Activated CD4-positive, alpha-beta T cell treated with anti-CD3 and anti-CD28 coated beads for 36 hours (primary cell): Measurements from ENCODE around the gene LRRN3. TPM values are rescaled to one million over a fixed set of nuclear protein-coding genes. Genes with fewer than 3 reads are reported as not detected.

Source experiments
- ATAC-seq: fragments of 200-7000 bp; cut with Tn5 transposase; one replicate; pipeline ENCODE4 v1.10.0; 2021; ENCODE audit warnings: mild to moderate bottlenecking, moderate library complexity
- CTCF ChIA-PET: fragments of 350-600 bp; sonication (Branson Sonifier 250); formaldehyde crosslinking; loops from one replicate; lab custom pipeline; 2021; ENCODE audit warnings: antibody characterized with exemption; lab: Charles Lee
- POLR2A ChIA-PET: fragments of 350-600 bp; sonication (Branson Sonifier 250); formaldehyde crosslinking; loops from one replicate; lab custom pipeline; 2021; ENCODE audit warnings: antibody characterized with exemption, inconsistent platforms; lab: Charles Lee
- DNase-seq: peaks from one replicate; pipeline ENCODE4 v3.0.0-alpha.2; 2020
- H3K27ac Mint-ChIP-seq: one replicate; pipeline ENCODE4 v1.8.0; 2021; ENCODE audit warnings: mixed read lengths
- H3K27me3 Mint-ChIP-seq: one replicate; pipeline ENCODE4 v1.8.0; 2021; ENCODE audit warnings: mixed read lengths
- H3K36me3 Mint-ChIP-seq: one replicate; pipeline ENCODE4 v1.8.0; 2021; ENCODE audit warnings: low read depth, mixed read lengths
- H3K4me1 Mint-ChIP-seq: one replicate; pipeline ENCODE4 v1.8.0; 2021; ENCODE audit warnings: mixed read lengths
- H3K4me3 Mint-ChIP-seq: one replicate; pipeline ENCODE4 v1.8.0; 2021; ENCODE audit warnings: mild to moderate bottlenecking, moderate library complexity, mixed read lengths
- H3K9me3 Mint-ChIP-seq: one replicate; pipeline ENCODE4 v1.8.0; 2021; ENCODE audit warnings: low read depth, mixed read lengths
- intact Hi-C, 2 experiments: fragments of 100-400 bp; cut with DNase I in 1 of 2; cut with micrococcal nuclease in 1 of 2; formaldehyde crosslinking; loops; one replicate each; pipeline versions ENCODE4 v1.14.2 to v1.15.1; 2022 to 2024; cut with DNase I, micrococcal nuclease
- total RNA-seq, 2 experiments: library from RNA; stranded (reverse); gene quantifications; one replicate each; pipeline ENCODE4 v1.2.3, GENCODE V29; 2021

The LRRN3 gene
- total RNA-seq, 2 experiments from 2014 or later = 6.7 to 8.0 TPM

DNA sequence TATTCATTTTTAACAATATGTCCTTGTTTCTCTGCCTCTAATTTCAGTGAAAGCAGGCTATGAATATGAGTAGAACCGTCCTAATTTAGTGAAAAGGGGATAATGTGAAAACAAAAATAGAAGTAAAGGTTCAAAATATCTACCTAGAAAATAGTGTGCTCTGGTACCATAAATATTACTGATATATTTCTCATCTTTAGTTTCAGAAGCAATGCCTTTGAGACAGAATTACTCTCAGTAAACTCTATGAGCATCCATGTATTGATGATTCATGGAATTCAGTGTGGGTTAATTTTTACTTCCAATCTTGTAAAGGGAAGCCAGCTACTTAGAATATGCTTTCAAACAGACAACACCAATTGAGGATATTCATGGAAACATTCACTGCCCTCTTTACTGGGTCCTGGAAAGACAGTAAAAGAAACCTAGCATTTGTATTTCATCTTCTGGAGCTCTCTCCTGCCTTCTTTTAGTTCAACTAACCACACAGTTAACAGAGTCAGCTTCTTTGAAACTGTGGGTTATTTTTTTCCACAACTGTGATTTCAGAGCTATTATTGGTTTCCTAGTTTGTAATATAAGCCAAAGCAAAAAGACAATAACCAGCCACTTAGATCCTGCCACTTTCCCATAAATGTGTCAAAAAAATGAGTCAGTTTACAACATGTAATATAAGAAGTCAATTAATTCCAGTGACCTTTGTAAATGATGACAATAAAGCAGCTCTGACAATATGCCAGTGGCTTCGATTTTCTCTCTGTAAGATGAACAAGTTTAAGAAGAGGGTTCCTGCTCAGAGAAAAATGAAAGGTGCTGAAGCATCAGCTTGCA is 1.7 kb downstream of the LRRN3 start:
- Mint-ChIP-seq H3K9me3 (no peaks in the 10 kb centered on the region), H3K27ac (peak overlapping the region; percentile 80), H3K27me3 (no peaks in the 10 kb centered on the region), H3K4me3 (peak overlapping the region; percentile 82), H3K4me1 (peaks cover 84% of the 10 kb centered on the region), H3K36me3 (peaks cover 3% of the 10 kb centered on the region)
- DNase-seq = no peak
- ChIA-PET POLR2A (interaction anchor here (1.0 to 1.9 kb wide), 2 partner anchors 63 to 470 kb away, joined by 3 to 9 read pairs; partner anchors contain the start of gene IMMP2L), CTCF (interaction anchor here (0.6 to 2.5 kb wide), 8 partner anchors 10 to 518 kb away, joined by 3 to 10 read pairs (median 4); no protein-coding TSS in a partner anchor)
- ATAC-seq = peak; percentile 37
- intact Hi-C loops = loop anchor here (2.0 to 5.0 kb wide), 5 partner anchors 46 to 1360 kb away; partner anchors contain the start of genes IMMP2L (in 2 of the 2) and IFRD1 (in 1 of the 2)

DNA sequence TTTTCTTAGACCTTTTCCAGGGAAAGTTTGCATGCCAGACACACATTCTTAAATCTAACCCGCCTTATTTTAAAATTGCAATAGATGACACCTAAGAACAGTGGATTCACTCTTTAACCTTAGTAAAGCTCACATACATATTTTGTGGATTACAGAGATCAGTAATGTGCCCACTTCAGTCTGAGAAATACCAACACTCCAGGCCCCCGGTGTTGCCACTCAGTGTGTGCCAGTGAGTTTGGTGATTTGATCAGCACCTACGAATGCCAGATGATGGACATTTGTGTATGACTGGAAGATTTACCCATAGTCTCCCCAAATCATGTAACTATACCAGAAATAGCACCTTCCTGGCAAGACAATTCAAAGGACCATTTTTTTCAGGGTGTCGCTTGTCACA is 2.6 kb downstream of the LRRN3 start:
- ATAC-seq = no peak
- Mint-ChIP-seq H3K9me3 (no peaks in the 10 kb centered on the region), H3K36me3 (peaks cover 3% of the 10 kb centered on the region), H3K27ac (peak overlapping the region; percentile 80), H3K4me3 (peak overlapping the region; percentile 82), H3K4me1 (peaks cover 80% of the 10 kb centered on the region), H3K27me3 (no peaks in the 10 kb centered on the region)
- ChIA-PET CTCF (interaction anchor here (1.2 to 2.5 kb wide), 4 partner anchors 10 to 82 kb away, joined by 4 to 10 read pairs (median 6); no protein-coding TSS in a partner anchor), POLR2A (interaction anchor here (1.9 kb wide), 1 partner anchor 64 kb away, joined by 9 read pairs; no protein-coding TSS in a partner anchor)
- DNase-seq = no peak
- intact Hi-C loops = loop anchor here (2.0 to 5.0 kb wide), 5 partner anchors 45 to 1359 kb away; partner anchors contain the start of genes IMMP2L (in 2 of the 2) and IFRD1 (in 1 of the 2)

DNA sequence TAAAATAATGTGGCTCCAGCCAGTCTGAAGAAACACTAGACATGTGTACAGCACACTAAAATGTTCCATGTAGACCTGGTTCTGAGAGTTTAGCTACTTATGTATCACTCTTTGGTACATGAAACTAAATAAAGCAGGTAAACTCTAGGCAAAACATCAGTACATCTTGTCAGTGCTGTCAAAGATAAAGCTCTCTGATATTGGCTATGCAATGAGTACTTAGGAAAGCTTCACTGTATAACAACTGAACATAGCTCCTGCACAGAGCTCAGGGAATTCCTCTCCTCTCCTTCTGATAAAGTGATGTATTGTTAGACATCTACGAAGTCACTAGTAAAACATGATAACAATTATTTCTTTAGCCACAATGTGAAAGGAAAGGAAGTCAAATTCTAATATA is 3.5 kb downstream of the LRRN3 start:
- CTCF ChIA-PET = interaction anchor here (0.6 to 1.9 kb wide), 9 partner anchors 9 to 521 kb away, joined by 3 to 7 read pairs (median 4); no protein-coding TSS in a partner anchor
- peak overlapping the region; percentile 80 for H3K27ac Mint-ChIP-seq
- intact Hi-C loops = loop anchor here (5.0 kb wide), 4 partner anchors 393 to 1358 kb away; partner anchors contain the start of genes IMMP2L (in 2 of the 2) and IFRD1 (in 1 of the 2)
- POLR2A ChIA-PET = interaction anchor here (0.6 to 1.0 kb wide), 3 partner anchors 11 to 703 kb away, joined by 3 read pairs; no protein-coding TSS in a partner anchor
- peaks cover 3% of the 10 kb centered on the region for H3K36me3 Mint-ChIP-seq
- peaks cover 74% of the 10 kb centered on the region for H3K4me1 Mint-ChIP-seq
- H3K27me3 Mint-ChIP-seq = no peaks in the 10 kb centered on the region
- H3K4me3 Mint-ChIP-seq = peak overlapping the region; percentile 82
- H3K9me3 Mint-ChIP-seq = no peaks in the 10 kb centered on the region
- ATAC-seq (peak; percentile 26), DNase-seq (no peak)

DNA sequence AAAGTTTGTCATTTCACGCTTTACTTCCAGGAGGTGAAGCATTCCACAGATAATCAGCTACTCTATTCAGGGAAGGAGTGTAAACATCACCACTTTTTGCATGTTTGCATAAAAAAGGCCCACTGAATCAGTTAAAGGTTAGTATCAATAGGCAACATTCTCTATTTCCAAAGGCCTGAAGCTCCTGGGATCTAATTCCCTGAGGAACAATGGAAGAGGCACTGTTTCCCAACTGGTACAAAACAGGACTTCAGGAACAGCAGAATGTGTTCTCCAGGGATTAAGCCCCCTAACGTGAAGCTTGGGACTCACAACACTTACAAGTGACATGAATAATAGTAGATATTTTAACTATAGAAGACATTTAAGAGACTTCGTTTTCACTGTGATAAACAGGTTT is 6.1 kb downstream of the LRRN3 start:
- DNase-seq (no peak), ATAC-seq (no peak)
- CTCF ChIA-PET = interaction anchor here (3.4 kb wide), 1 partner anchor 14 kb away, joined by 20 read pairs; no protein-coding TSS in a partner anchor
- no peak overlapping the region for H3K4me3 Mint-ChIP-seq
- no peaks in the 10 kb centered on the region for H3K27me3 Mint-ChIP-seq
- no peak overlapping the region for H3K27ac Mint-ChIP-seq
- POLR2A ChIA-PET = no interaction called here
- H3K4me1 Mint-ChIP-seq = peaks cover 63% of the 10 kb centered on the region
- H3K9me3 Mint-ChIP-seq = no peaks in the 10 kb centered on the region
- peaks cover 9% of the 10 kb centered on the region for H3K36me3 Mint-ChIP-seq
- intact Hi-C loops = loop anchor here in 1 of 2 experiments (5.0 kb wide), 1 partner anchor 1010 kb away; no protein-coding TSS in a partner anchor

DNA sequence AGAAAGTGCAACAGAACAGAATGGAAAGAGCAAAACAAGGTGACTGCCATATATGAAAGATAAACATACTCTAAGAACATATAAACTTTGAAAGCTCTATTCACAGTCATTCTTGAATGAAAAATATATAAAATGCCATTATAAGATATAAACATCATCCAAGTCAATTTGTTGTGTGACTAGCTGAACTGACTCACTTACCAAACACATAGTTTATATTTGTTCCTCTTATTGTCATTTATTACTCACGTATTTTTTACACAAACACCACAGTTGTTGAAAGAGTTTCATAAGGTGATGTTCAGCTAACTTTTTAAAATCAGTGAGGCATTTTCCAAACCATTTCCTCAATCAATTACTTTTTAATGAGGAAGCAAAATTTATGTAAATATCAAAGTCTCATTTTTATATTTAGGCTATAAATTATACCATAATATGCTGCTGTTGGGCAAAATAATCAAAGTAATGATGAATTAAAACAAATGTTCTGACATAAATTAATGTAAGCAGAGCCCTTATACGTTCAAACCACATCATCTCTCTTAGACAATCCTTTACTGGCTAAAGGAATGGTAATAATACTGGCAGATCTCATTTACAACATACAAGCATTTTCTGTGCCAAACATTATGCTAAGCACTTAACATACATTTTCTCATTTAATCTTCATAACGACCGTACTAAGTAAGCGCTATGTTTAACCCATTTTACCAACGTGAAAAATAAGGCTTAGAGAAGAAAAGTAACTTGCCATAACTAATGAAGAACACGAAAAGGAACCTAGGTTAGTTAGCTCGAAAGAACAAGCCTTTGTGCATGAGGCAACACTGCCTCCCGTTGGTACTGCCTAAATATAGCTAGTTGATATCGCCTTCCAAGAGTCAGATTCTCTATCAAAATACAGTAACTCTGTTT is 7.3 kb downstream of the LRRN3 start:
- DNase-seq (peak; percentile 79), ATAC-seq (peak; percentile 69)
- ChIA-PET POLR2A (interaction anchor here (0.6 to 1.3 kb wide), 2 partner anchors 23 to 39 kb away, joined by 3 to 4 read pairs; no protein-coding TSS in a partner anchor), CTCF (interaction anchor here (0.6 to 3.4 kb wide), 36 partner anchors 8 to 1254 kb away, joined by 3 to 20 read pairs (median 4); partner anchors contain the start of genes IMMP2L and LRRN3)
- Mint-ChIP-seq H3K4me3 (peak overlapping the region; percentile 59), H3K27ac (peak overlapping the region; percentile 76), H3K4me1 (peaks cover 59% of the 10 kb centered on the region), H3K9me3 (no peaks in the 10 kb centered on the region), H3K27me3 (no peaks in the 10 kb centered on the region), H3K36me3 (peaks cover 12% of the 10 kb centered on the region)
- intact Hi-C loops = loop anchor here (1.0 to 5.0 kb wide), 5 partner anchors 503 to 1253 kb away; no protein-coding TSS in a partner anchor

DNA sequence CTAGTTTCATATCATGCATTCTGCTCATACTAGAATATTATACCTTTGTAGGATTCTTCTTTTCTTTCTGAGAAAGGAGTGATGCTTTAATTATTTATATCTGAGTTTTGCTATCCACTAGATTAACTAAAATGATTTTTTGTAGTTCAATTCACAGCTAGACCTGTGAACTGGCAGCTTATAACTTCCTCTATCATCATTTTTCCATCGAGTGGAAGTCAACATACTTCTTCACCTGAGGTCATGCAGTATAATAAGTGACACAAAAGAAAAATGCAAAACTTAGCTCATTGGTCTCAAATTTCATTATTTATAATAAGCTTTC is 8.0 kb downstream of the LRRN3 start:
- POLR2A ChIA-PET = interaction anchor here (0.6 to 1.3 kb wide), 2 partner anchors 22 to 39 kb away, joined by 3 to 4 read pairs; no protein-coding TSS in a partner anchor
- Mint-ChIP-seq H3K36me3 (peaks cover 14% of the 10 kb centered on the region), H3K9me3 (no peaks in the 10 kb centered on the region), H3K4me3 (peak overlapping the region; percentile 12), H3K27ac (no peak overlapping the region), H3K4me1 (peaks cover 59% of the 10 kb centered on the region), H3K27me3 (no peaks in the 10 kb centered on the region)
- ATAC-seq (no peak), DNase-seq (no peak)
- intact Hi-C loops = loop anchor here (1.0 to 5.0 kb wide), 5 partner anchors 504 to 1254 kb away; no protein-coding TSS in a partner anchor
- CTCF ChIA-PET = interaction anchor here (0.6 to 3.4 kb wide), 37 partner anchors 8 to 1254 kb away, joined by 3 to 20 read pairs (median 4); partner anchors contain the start of genes IMMP2L and LRRN3

DNA sequence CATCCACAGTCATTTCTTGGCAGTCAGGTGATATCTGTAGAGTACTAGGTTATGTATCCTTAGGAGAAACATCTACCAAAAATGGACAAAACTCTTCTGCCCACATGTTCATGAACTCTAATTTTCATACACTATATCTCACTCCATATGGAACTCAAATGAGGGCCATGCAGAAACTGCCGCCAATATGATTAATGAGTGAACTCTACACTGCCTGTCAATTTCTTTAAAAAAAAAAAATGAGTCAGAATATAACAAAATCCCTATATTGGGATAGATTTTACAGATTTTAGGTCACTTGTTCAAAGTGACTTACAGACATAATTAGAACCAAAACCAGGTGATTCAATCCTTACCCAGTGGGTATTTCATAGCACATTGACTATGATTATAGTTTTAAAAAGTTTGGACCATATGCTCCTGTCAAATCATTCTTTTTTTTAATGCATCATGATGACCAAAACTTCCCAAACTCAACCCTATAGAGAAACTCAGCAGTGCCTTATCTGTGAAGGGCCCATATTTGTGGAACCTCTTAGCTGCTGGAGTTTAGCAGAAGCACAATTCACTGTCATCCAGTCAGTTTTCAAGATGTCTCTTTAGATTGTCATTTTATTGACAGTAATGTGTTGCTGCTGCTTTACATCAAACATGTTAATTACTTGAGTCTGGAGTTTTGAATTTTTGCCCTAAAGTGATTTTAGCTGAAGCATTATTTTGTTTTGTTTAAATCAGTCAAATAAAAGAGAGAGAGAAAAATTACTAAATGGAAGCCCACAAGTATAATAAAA is 11.1 kb downstream of the LRRN3 start:
- peak; percentile 23 for ATAC-seq
- peaks cover 23% of the 10 kb centered on the region for H3K36me3 Mint-ChIP-seq
- no peak for DNase-seq
- ChIA-PET POLR2A (no interaction called here), CTCF (interaction anchor here (0.8 to 1.1 kb wide), 3 partner anchors 10 to 162 kb away, joined by 3 read pairs; no protein-coding TSS in a partner anchor)
- intact Hi-C loops = loop anchor here in 1 of 2 experiments (5.0 kb wide), 1 partner anchor 35 kb away; no protein-coding TSS in a partner anchor
- H3K4me1 Mint-ChIP-seq = peaks cover 57% of the 10 kb centered on the region
- H3K4me3 Mint-ChIP-seq = no peak overlapping the region
- peak overlapping the region; percentile 42 for H3K27ac Mint-ChIP-seq
- H3K9me3 Mint-ChIP-seq = no peaks in the 10 kb centered on the region
- H3K27me3 Mint-ChIP-seq = no peaks in the 10 kb centered on the region

DNA sequence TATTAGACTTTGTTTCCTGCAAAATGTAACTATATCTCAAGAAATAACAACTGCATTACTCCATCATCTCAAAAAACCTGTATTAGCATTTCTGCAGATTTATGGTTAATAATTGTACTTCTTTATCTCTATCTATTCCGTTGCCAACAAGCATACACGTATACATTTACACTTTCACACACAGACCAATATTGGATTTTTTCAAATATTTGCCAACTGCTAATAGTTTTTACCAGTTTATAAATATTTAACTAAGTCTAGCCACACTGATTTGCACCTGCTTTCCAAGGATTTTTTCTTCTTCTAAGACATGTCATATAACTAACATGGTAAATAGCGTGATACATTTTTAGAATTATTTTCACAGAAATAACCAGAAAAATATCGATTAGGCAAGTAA is 12.2 kb downstream of the LRRN3 start:
- Mint-ChIP-seq H3K27ac (peak overlapping the region; percentile 70), H3K4me1 (peaks cover 57% of the 10 kb centered on the region), H3K27me3 (no peaks in the 10 kb centered on the region), H3K4me3 (no peak overlapping the region), H3K36me3 (peaks cover 23% of the 10 kb centered on the region), H3K9me3 (no peaks in the 10 kb centered on the region)
- POLR2A ChIA-PET = no interaction called here
- DNase-seq = no peak
- no peak for ATAC-seq
- intact Hi-C loops = loop anchor here in 1 of 2 experiments (5.0 kb wide), 1 partner anchor 34 kb away; no protein-coding TSS in a partner anchor
- CTCF ChIA-PET = no interaction called here

DNA sequence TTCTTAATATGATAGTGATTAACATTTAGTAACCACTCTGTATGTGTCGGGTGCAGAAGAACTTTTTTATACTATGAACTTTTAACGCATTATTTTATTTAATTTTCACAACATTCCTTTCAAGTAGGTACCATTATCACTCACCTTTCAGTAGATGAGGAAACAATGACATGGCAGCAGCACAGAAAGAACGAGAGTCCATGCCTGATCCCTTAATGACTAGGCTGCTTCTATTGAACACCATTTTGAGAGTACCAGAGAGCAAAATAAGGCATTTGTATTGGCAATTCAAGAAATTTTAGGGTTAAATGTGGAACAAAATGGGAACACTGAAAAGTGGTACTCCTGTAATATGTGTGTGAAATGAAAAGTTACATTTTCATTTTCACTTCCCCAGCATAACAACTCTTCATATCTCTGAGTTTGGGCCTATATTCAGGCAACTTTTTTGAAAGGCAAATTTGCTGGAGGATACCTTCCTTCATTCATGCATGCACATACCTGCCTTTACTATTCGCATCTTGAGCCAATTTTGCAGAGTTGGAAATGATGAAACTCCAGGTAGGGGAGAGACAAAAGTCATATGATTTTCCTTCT is 12.8 kb downstream of the LRRN3 start:
- H3K4me3 Mint-ChIP-seq = no peak overlapping the region
- DNase-seq (peak; percentile 27), ATAC-seq (peak; percentile 66)
- intact Hi-C loops = loop anchor here in 1 of 2 experiments (5.0 kb wide), 1 partner anchor 34 kb away; no protein-coding TSS in a partner anchor
- H3K27me3 Mint-ChIP-seq = no peaks in the 10 kb centered on the region
- CTCF ChIA-PET = interaction anchor here (1.2 kb wide), 1 partner anchor 165 kb away, joined by 3 read pairs; no protein-coding TSS in a partner anchor
- POLR2A ChIA-PET = no interaction called here
- no peaks in the 10 kb centered on the region for H3K9me3 Mint-ChIP-seq
- H3K36me3 Mint-ChIP-seq = peaks cover 23% of the 10 kb centered on the region
- peaks cover 56% of the 10 kb centered on the region for H3K4me1 Mint-ChIP-seq
- H3K27ac Mint-ChIP-seq = peak overlapping the region; percentile 70
